GM19324 (cell line): ENCODE measurements around the gene BBS2.

Experiments used
- ATAC-seq: cut with Tn5 transposase; IDR thresholded peaks from one replicate; pipeline ENCODE4 v1.9.1; 2021; ENCODE audit warnings: mild to moderate bottlenecking, moderate library complexity; ENCODE audit not compliant: unreplicated experiment, low FRiP score

The BBS2 gene

GRCh38 chr16:56519459-56520250, at the start of gene BBS2:
Gene BBS2, minus strand, starts transcription at chr16:56520024. Its CDS starts 162 bp downstream, at chr16:56519862.
- ATAC-seq, result peak; percentile 97

DNA sequence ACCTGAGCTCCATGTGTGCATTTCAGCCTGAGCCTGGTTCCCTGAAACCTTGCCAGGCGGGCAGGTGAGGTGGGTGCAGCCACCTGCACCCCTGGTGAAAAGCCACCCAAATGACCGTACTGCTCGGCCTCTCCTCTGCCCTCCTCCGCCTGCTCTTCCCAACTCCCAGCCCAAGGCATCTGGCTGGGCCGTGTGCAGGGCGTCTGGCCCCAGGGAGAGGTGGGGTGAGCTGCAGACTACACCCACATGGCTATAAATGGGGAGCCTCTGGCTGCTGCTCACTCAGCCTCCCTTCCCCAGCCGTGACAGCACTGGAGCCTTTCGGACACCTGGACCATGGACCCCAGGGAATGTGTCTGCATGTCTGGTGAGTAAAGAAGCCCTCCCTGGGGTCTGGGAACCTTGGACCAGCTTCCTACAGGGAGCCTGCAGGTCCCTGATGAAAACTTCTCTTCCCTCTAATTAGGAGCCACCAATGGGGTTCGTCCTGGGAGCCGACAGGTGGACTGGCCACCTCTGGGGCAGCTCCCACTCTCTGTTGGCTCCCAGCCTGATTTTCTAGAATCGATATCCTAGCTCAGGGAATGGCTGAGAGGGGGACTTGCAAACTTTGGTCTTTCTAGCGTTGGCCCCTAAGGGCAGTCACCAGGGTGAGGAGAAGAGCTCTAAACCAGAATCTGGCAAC, 45.1 kb upstream of the BBS2 start, which contains the start of gene MT4:
MT4 (plus strand) TSS at position 281 of the 685 bp plus-strand sequence; CDS start at position 337, 56 bp downstream.
- no peak for ATAC-seq

DNA sequence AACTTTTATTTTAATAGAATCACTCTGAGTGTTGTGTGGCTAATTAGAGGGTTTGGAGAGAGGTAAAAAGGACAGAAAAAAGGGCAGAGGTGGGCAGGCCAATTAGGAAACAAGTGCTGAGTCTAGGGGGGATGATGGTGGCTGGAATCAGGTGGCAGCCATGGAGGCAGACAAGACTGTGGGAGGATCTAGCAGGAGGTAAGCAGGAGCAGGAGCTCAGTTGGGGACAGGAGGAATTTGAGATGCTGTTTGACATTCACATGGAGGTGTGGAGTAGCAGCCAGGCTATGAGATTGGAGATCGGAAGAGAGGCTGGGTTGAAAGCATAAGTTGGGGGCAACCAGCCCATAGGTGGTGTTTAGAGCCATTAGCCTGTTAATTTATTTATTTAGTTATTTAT, 41.3 kb upstream of the BBS2 start:
- ATAC-seq, result no peak

GRCh38 chr16:56560447-56560846, 40.6 kb upstream of the BBS2 start:
- no peak for ATAC-seq

- no peak for ATAC-seq
Observed at GRCh38 chr16:56559109-56559508, 39.3 kb upstream of the BBS2 start.

- no peak for ATAC-seq
Observed at GRCh38 chr16:56558024-56558747, 38.4 kb upstream of the BBS2 start.

- ATAC-seq, result no peak
Observed at GRCh38 chr16:56554441-56554840, 34.6 kb upstream of the BBS2 start.

DNA sequence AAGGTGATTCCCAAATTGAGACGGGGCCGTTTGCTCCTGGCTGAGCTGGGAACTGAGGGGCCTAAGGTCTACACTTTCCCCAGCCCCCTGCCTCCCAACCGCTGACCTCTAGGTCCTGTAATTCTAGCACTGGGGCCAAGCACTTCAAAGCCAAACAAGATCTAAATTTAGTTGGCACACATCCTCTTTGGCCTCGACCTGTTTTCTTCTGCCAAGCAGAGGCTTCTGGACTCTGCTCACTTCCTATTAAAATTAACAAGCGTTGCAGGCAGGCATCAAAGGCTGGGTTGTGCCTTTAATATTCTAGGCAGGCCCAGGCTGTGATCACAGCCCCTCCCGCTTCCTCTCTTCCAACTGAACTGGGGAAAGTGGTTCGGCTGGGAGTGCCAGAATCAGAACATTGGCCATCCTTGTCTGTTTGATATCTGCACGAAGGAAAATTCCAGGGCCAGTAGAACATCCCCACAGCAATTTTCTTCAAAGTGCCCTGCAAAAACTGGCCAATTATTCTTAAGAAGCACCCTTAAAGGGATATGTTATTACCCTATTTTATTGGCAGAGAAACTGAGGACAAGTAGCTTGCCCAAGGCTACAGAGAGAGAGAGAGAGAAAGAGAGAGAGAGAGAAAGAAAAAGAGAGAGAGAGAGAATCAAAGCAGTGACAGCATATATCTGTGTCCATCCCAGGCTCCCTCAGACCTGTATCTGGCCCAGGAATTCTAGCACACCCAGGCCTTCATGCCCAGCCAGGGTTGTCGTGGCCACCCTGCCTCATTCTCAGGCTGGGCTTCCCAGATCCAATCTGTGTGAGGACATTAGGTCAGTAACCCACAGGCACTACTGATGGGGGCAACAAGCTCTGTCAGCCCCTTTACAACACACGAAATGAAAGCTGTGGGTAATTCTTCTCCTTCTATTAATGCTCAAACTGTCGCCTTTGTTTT, 32.2 kb upstream of the BBS2 start:
- ATAC-seq, result no peak

- ATAC-seq, result no peak
Observed at GRCh38 chr16:56549744-56550385, 30.0 kb upstream of the BBS2 start.

DNA sequence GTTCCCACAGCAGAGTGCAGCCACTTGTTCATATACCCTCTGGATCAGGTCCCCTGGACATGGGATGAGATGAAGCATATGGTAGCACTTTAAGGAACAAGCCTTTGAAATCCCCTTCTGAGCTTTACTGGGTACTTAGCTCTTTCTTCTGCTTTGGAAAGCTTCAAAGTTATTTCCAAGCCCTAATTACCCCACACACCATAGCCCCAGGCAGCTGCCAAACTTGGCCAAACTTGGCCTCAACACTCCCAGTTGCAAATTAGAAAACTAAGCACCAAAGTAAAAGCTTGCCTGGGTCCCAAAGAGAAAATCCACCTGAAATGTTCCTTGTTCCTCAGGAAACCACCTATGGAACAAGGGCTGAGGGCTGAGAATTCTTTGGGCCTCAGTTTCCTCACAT, 29.3 kb upstream of the BBS2 start:
- no peak for ATAC-seq

GRCh38 chr16:56547949-56548567, 28.2 kb upstream of the BBS2 start:
- no peak for ATAC-seq

DNA sequence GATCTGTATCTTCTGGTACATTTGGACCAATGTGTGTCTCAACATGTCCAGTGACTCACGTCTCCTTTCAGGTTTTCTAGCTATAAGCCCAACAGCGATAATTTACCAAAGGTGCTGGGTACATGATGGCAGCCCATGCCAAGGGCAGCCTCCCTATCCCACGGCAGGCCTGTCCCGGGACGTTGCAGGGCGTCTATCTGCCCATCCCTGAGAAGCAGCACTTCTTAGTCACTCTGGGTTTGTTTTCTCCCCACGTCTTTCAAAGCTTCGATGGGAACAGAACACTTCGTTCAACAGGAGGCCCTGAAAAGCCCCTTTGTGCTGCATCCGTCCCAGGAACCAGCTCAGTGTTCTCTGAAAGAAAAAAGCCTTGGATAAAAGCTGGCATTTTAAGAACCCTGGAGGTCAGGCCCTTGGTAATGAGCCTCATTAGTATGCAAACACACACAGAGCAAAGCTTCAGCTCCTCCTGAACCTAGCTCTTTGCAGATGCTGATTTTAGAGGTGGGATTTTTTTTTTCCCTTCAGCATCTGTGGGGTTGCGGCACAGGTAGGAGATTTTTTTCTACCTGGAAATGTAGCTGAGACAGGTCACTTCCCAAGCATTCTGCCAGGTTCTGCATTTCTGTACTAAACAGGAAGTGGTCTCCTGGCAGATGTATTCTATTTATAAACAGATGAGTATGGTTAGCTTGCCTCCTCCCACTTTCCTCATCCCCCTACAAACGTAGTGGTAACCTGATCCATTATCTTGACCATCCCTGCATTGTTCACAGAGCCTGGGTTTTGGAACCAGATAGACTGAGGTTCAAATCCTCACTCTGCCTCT, 27.5 kb upstream of the BBS2 start:
- ATAC-seq, result no peak

GRCh38 chr16:56542039-56542438, 22.2 kb upstream of the BBS2 start:
- ATAC-seq, result no peak

DNA sequence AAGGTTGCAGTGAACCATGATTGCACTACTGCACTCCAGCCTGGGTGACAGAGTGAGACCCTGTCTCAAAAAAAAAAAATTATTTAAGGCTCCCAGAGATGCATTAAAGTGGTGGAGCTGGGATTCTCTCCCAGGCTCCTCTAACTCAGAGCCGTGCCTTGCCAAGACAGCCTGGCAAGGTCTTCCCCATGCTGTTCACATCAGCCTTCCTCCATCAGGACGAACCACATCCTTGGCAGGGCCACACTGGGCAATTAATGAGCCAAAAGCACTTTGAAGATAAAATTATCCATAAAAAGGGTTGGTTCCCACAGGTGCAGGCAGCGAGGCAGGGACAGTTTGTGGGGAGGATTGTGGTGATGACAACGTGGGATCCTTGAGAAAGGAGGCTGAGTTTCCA, 19.8 kb upstream of the BBS2 start:
- no peak for ATAC-seq

- ATAC-seq, result no peak
Observed at GRCh38 chr16:56538331-56538730, 18.5 kb upstream of the BBS2 start.

DNA sequence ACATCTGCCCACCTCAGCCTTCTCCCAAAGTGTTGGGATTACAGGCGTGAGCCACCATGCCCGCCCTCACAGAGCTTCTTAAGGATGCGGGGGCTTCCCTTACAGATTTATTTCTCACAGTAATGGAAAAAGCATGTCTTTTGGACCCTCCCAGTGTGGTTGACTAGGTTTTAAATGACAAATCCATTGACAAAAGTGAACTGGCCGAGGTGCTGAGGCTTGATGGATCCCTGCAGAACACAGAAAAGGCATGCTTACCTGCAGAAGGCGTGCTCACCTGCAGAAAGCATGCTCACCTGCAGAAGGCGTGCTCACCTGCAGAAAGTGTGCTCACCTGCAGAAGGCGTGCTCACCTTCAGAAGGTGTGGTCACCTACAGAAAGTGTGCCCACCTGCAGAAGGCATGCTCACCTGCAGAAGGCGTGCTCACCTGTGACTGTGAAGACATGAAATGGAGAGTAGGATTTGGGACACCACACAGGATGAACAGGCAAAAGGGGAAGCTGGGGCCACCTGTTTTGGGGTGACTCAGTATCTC, 15.1 kb upstream of the BBS2 start:
- no peak for ATAC-seq

- no peak for ATAC-seq
Observed at GRCh38 chr16:56532714-56533113, 12.9 kb upstream of the BBS2 start.

DNA sequence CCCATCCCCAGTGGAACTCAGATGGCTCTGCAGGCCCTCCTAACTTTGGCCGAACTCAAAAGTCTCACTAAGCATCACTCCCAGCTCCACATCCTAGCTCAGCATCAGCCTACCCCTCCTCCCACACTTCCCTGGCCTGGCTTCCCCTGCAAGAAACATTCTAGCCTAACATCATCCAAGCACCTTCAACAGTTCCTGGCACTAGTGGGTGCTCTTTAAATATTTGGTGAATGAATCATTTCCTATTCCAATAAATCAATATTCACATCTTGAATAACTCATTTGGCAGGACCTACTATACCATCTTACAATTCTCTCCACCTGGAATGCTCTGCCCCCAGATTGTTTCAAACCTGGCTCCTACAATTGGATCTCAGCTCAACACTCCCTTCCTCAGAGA, 11.0 kb upstream of the BBS2 start:
- no peak for ATAC-seq
